ENCODE data around the gene LRRFIP1.
A peak's percentile ranks its signal among the peaks of the same experiment; 100 is the strongest.
"Not testable (repeated sequence)": the region's sequence is repeated elsewhere in the genome, so short reads cannot be mapped to it uniquely, and the experiment has no call there.

LRRFIP1 gene

DNA sequence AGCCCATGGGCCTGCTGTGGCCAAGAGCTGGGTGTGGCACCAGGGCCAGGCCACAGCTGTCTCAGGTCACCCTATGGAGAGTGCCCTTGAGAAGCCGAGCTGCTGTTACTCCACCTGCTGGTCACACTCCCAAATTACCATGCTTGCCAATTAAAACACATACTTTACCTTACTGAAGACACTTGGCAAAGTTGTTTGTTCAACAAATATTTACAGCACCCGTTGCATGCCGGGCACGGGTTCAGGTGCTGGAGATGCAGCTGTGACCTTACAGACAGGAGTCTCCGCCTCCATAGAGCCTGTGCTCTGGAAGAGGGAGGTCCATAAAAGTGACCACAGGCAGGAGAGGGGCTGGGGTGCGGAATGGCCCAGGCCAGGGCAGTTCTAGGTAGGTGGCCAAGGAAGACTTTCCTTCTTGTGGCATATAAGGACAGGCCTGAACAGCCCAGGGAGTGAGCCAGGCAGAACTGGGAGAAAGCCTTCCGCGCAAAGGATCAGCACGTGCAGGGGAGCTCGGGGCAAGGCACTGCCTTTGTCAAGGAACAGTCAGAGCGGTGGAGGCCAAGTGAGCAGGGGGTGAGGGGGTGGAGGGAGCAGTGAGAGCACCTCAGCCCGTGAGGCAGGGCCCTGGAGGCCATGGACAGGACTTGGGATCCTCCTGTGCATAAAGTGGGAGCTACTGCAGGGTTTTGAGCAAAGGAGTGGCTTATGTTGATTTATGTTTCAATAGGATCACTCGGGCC is 147.6 kb downstream of the LRRFIP1 start:
- DNase-seq (ENCODE audit: low spot score) = peak; percentile 12

DNA sequence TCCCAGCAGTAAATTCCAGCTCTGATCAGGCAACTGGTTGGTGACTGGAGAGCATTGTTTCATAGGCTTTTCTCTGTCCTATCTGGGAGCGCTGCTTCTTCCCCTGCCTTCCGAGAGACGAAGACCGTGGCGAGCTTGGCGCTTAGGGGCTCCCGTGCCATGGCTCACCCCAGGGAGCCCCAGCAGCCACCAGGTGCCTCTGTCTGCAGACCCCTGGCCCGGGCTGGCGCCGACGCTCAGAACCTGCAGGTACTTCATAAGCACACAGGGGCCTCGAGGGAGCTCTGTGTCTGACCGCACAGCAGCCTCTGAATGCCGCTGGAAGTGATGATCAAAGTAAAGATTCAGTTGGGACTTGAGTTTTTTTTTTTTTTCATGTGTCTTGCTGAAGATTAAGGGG is 152.1 kb downstream of the LRRFIP1 start:
- no peak for DNase-seq (ENCODE audit: low spot score)

DNA sequence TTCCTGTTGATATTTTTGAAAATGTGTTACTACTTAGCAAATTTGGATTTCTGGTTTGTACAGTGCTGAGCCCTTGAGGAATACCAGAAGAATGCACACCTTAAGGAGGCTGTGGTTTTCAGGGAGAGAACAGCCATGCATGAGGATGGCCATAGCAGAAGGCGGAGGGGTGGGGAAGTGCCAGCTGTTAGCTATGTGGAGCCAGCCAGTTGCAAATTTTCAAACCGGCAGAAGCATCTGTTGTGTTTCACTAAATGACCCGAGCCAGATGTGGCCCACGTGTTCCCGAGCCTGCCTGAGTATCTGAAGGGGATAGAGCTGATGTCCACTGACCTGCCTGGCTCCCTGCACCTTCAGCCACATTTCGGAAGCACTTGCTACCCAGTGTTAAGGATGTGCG is 154.8 kb downstream of the LRRFIP1 start:
- no peak for DNase-seq (ENCODE audit: low spot score)

GRCh38 chr2:237783678-237784077 is 156.3 kb downstream of the LRRFIP1 start:
- not testable (repeated sequence) for DNase-seq (ENCODE audit: low spot score)

- DNase-seq (ENCODE audit: low spot score) = no peak
These were observed 159.5 kb downstream of the LRRFIP1 start for GRCh38 chr2:237786936-237787335.

DNA sequence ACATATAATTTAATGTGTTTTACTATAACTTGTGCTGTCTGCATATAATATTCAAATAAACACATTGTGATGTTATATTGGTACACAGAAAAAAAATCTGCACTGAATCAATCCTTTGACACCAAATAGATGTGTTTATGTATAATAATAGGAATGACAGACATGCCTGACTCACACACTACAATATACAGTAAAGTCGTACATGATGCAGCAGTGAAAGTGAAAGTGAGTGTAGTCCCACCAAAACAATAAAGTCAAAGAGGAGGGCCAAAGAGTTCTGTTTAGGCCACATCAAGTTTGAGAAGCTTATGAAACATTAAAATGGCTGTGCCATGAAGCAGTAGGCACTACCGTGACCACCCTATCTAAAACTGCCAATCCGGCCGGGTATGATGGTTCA is 163.0 kb downstream of the LRRFIP1 start:
- no peak for DNase-seq (ENCODE audit: low spot score)

GRCh38 chr2:237791977-237792727 is 164.8 kb downstream of the LRRFIP1 start:
- DNase-seq (ENCODE audit: low spot score) = no peak

- no peak for DNase-seq (ENCODE audit: low spot score)
These were observed 169.9 kb downstream of the LRRFIP1 start for GRCh38 chr2:237797253-237797652.

DNA sequence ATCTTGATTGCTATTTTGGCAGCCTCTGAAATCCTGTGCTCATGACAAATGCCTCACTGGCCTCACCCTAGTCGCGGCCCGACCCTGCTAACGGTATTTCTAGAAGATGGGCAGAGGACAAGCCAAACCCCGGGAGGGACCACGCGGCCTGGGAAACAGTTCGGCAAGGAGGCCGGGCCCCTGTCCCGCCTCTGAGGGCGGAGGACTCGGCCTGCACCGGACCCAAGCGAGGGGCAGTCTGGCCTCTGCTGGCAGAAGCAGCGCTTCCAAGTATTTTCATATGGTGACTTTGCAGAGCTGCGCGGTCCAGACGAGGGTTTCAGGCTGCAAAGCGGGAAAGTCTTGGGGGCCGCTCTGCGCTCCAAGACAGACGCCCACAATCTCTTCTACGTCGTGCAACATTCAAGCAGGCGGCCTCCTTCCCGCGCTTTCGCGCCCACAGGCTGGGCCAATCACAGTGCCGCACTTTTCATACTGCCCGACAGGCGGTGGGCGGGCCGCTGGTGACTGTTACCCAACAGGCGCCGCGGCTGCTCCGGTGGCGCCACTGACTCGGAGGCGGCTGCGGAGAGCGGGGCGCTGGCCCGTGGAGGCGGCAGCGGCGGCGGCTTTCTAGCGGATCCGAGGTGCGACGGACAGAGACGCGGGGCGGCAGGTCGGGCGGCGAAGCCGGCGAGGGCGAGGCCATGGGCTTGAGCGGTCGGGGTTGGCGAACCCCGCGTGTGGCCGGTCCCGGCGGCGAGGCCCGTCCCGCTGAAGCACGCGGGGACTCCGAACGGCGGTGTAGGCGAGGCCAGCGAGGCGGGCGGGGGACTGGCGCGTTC is 171.1 kb downstream of the LRRFIP1 start, which contains the start of gene RBM44:
TSS of gene RBM44 (plus strand) at position 544 of the 824 bp plus-strand sequence. CDS start 14,831 bp downstream, outside the sequence.
- DNase-seq (ENCODE audit: low spot score) = no peak

- no peak for DNase-seq (ENCODE audit: low spot score)
These were observed 171.7 kb downstream of the LRRFIP1 start for GRCh38 chr2:237799060-237799428.

DNA sequence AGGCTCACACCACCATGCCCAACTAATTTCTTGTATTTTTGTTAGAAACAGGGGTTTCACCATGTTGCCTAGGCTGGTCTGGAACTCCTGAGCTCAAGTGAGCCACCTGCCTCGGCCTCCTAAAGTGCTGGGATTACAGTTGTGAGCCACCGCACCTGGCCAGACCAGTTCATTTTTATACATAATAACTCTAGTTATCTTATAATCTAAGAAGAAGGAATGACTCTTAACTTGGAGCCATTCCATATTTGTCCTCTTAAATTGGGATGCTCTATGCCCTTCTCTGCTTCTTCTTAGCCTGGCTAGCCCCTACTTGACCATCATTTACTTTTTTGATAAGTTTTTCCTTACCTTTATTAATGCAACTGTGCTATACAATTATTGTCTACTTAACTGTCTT is 174.1 kb downstream of the LRRFIP1 start:
- no peak for DNase-seq (ENCODE audit: low spot score)

DNA sequence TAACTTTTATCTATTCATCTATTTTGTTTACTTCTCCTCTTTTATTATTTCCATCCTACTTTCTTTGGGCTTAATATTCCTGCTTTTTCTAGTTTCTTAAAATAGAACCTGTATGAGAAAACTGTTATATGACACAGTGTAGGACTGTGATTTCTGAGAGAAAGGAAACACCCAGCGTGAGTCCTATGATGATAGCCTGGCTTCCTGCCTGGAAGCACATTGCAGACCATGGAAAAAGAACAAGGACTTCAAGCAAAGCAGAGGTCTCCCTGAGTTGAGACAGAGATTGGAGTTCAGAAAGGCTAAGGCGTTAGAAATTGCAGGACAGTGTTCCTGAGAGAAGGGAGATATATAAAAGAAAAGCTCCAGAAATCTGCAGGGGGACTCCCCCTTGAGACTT is 178.9 kb downstream of the LRRFIP1 start:
- DNase-seq (ENCODE audit: low spot score) = no peak

GRCh38 chr2:237815637-237816036 is 188.2 kb downstream of the LRRFIP1 start:
- DNase-seq (ENCODE audit: low spot score) = no peak

- no peak for DNase-seq (ENCODE audit: low spot score)
These were observed 189.1 kb downstream of the LRRFIP1 start for GRCh38 chr2:237816531-237816930.

DNA sequence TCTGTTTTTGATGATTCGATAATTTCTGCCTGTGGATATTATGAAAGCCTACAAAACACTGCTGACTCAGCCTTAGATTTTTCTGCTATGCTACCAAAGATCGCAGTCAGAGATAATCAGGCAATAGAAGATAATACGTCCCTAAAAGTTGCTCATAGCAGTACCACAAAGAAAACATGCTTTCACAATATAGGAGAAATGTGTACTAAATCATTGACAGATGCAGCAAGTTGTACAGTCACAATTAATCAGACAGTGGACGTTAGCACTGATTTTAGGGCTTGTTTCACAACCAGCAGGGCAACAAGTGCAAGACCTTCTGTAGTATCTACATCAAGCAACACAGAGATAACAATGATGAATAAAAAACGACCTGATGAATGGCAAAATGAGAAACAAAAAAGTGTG is 190.7 kb downstream of the LRRFIP1 start:
- DNase-seq (ENCODE audit: low spot score) = no peak

GRCh38 chr2:237819231-237819630 is 191.8 kb downstream of the LRRFIP1 start:
- DNase-seq (ENCODE audit: low spot score) = no peak

DNA sequence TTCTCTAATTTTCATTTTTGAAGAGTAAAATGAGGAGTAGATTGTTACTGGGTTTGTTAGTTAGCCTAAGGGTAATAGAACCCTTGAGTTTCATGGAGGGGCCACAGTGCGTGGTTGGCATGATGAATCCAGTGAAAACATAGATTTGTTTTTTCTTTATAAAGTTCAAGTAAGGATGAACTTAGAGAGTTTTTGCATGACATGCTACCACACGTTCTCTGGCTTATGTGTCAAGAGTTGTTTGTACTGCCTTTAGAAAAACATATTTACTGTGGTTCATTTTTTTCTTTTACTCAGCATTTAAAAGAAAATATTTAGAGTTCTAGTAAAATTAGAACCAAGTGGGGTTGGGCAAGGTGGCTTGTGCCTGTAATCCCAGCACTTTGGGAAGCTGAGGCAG is 193.0 kb downstream of the LRRFIP1 start:
- DNase-seq (ENCODE audit: low spot score) = no peak

DNA sequence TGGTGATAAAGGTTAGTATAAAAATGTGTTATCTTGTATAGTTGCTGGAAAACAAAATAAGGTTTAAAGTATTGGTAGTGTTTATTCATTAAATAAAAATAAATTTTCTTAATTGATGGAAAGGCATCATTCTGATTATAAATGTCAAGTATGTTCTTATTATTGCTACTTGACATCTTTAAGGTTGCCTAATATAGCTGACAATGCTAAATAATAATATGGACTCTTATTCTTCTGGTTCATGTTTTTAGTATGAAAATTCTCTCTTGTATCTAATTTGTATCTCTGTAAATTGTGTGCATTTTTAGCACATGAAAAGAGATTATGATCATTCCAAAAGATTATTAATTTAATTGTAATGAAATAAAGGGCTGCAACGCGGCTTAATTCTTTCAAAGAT is 196.2 kb downstream of the LRRFIP1 start:
- no peak for DNase-seq (ENCODE audit: low spot score)

DNA sequence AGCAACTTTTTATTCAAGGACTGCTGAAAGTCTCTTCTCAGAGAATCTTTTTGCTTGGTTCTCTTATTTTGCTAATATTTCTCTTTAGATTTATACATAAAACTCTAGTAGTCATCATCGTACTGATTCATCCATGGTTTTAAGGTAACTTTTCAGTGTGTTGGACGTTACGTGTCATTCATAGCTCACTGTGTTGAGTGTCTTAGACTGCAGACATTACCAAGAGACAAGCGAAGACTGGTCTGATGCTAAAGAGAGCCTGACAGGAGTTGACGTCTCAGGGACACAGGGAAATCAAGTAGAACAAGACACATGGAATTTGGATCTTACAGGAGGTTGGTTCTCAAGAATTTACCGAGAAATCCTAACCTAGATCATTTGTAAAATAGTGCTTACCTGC is 196.7 kb downstream of the LRRFIP1 start:
- no peak for DNase-seq (ENCODE audit: low spot score)

GRCh38 chr2:237827421-237827987 is 200.1 kb downstream of the LRRFIP1 start:
- no peak for DNase-seq (ENCODE audit: low spot score)

Data from CD4-positive, alpha-beta T cell treated with Interleukin-6 at 100 ng/mL for 8 hours (primary cell).